Vagina (tissue), 2 donors: ENCODE data around the gene RAB11FIP4. TPM values are rescaled to one million over a fixed set of nuclear protein-coding genes. Genes with fewer than 3 reads are reported as not detected.

Source experiments
- DNase-seq, 2 donors: peaks; one replicate each; pipeline ENCODE4 v3.0.0-alpha.2; 2017; ENCODE audit errors: extremely low spot score in 2 of 2
- H3K27ac ChIP-seq: fragments of 200-600 bp; sonication (generic); one replicate; pipeline ENCODE4 v1.5.1; 2019
- H3K27me3 ChIP-seq: fragments of 200-600 bp; sonication (generic); one replicate; pipeline ENCODE4 v1.5.1; 2019
- H3K36me3 ChIP-seq, 2 donors: fragments of 200-600 bp; sonication (generic); one replicate each; pipeline ENCODE4 v1.5.1; 2017 to 2019
- H3K4me1 ChIP-seq: fragments of 200-600 bp; sonication (generic); one replicate; pipeline ENCODE4 v1.5.1; 2019
- H3K4me3 ChIP-seq, 2 donors: fragments of 200-600 bp; sonication (generic); 1 replicate in 1 of 2; 2 replicates in 1 of 2; pipeline ENCODE4 v1.5.1; 2016 to 2019
- H3K9me3 ChIP-seq: fragments of 200-600 bp; sonication (generic); one replicate; pipeline ENCODE4 v1.5.1; 2019
- CTCF ChIP-seq, 3 experiments: fragments of 450-650 bp in 2 of 3; fragments of 200-600 bp in 1 of 3; sonication (generic) in 1 of 3; IDR thresholded peaks; one replicate each; pipeline ENCODE4 v1.5.1; 2017 to 2019; ENCODE audit warnings: antibody characterized with exemption in 3 of 3, mild to moderate bottlenecking in 2 of 3, moderate library complexity in 2 of 3
- POLR2A ChIP-seq, 2 donors: fragments of 450-650 bp; IDR thresholded peaks; one replicate each; pipeline ENCODE4 v1.6.1; 2017; ENCODE audit warnings: antibody characterized with exemption in 2 of 2, mild to moderate bottlenecking in 2 of 2, moderate library complexity in 2 of 2
- POLR2AphosphoS5 ChIP-seq, 2 donors: sonication (generic); formaldehyde crosslinking; IDR thresholded peaks; one replicate each; pipeline ENCODE4 v1.9.0; 2017; ENCODE audit warnings: antibody characterized with exemption in 2 of 2, mild to moderate bottlenecking in 2 of 2, low read depth in 1 of 2; ENCODE audit not compliant: insufficient read depth in 1 of 2
- intact Hi-C: fragments of 100-400 bp; cut with DNase I; formaldehyde crosslinking; loops from one replicate; pipeline ENCODE4 v1.15.1; 2023
- total RNA-seq: library from RNA; depleted of rRNA; stranded (reverse); fragments of >200 nt; gene quantifications from one replicate; pipeline ENCODE4 v1.2.3, GENCODE V29; 2016

The RAB11FIP4 gene
- total RNA-seq, 1 donor from 2014 or later, result 11.0 TPM

- TF ChIP-seq POLR2AphosphoS5 (IDR thresholded peaks at IDR 0.05; ENCODE audit: insufficient read depth in 1 of 2, low read depth in 1 of 2) (no peak), CTCF (IDR thresholded peaks at IDR 0.05) (no peak), POLR2A (IDR thresholded peaks at IDR 0.05) (no peak)
- H3K27ac ChIP-seq, result no peak overlapping the region
- no peak for DNase-seq
- no peaks in the 10 kb centered on the region for H3K9me3 ChIP-seq
- intact Hi-C loops, result no loop called here
- H3K27me3 ChIP-seq, result no peaks in the 10 kb centered on the region
- no peaks in the 10 kb centered on the region for H3K36me3 ChIP-seq
- H3K4me1 ChIP-seq, result peaks cover 21% of the 10 kb centered on the region
- no peak overlapping the region for H3K4me3 ChIP-seq
These were observed 120.7 kb downstream of the RAB11FIP4 start for GRCh38 chr17:31512104-31512740.

- intact Hi-C loops, result no loop called here
- H3K36me3 ChIP-seq, result no peaks in the 10 kb centered on the region
These were observed 121.3 kb downstream of the RAB11FIP4 start for GRCh38 chr17:31512796-31513195.

GRCh38 chr17:31513731-31514427 lies 122.4 kb downstream of the RAB11FIP4 start:
- H3K4me3 ChIP-seq, result no peak overlapping the region
- no peak for TF ChIP-seq POLR2A (IDR thresholded peaks at IDR 0.05)
- TF ChIP-seq CTCF (IDR thresholded peaks at IDR 0.05), result no peak
- no peak for TF ChIP-seq POLR2AphosphoS5 (IDR thresholded peaks at IDR 0.05; ENCODE audit: insufficient read depth in 1 of 2, low read depth in 1 of 2)
- H3K27ac ChIP-seq, result no peak overlapping the region
- no peaks in the 10 kb centered on the region for H3K9me3 ChIP-seq
- H3K4me1 ChIP-seq, result peaks cover 20% of the 10 kb centered on the region
- DNase-seq, result no peak
- intact Hi-C loops, result no loop called here
- H3K36me3 ChIP-seq, result no peaks in the 10 kb centered on the region
- no peaks in the 10 kb centered on the region for H3K27me3 ChIP-seq

More at GRCh38 chr17:31512796-31513195, 121.3 kb downstream of the RAB11FIP4 start:
- H3K4me3 ChIP-seq, result no peak overlapping the region
- H3K9me3 ChIP-seq, result no peaks in the 10 kb centered on the region
- H3K27me3 ChIP-seq, result no peaks in the 10 kb centered on the region
- DNase-seq, result no peak
- no peak overlapping the region for H3K27ac ChIP-seq
- TF ChIP-seq POLR2AphosphoS5 (IDR thresholded peaks at IDR 0.05; ENCODE audit: insufficient read depth in 1 of 2, low read depth in 1 of 2) (no peak), POLR2A (IDR thresholded peaks at IDR 0.05) (no peak), CTCF (IDR thresholded peaks at IDR 0.05) (no peak)
- H3K4me1 ChIP-seq, result peaks cover 21% of the 10 kb centered on the region

- intact Hi-C loops, result no loop called here
- TF ChIP-seq POLR2AphosphoS5 (IDR thresholded peaks at IDR 0.05; ENCODE audit: insufficient read depth in 1 of 2, low read depth in 1 of 2), result no peak
- TF ChIP-seq CTCF (IDR thresholded peaks at IDR 0.05), result no peak
- TF ChIP-seq POLR2A (IDR thresholded peaks at IDR 0.05), result no peak
- peaks cover 7% of the 10 kb centered on the region for H3K4me1 ChIP-seq
- no peak overlapping the region for H3K4me3 ChIP-seq
- no peaks in the 10 kb centered on the region for H3K9me3 ChIP-seq
- no peak for DNase-seq
- H3K36me3 ChIP-seq, result no peaks in the 10 kb centered on the region
- no peak overlapping the region for H3K27ac ChIP-seq
- no peaks in the 10 kb centered on the region for H3K27me3 ChIP-seq
These were observed 123.8 kb downstream of the RAB11FIP4 start for GRCh38 chr17:31515267-31515666.

- Histone ChIP-seq H3K27ac (no peak overlapping the region), H3K27me3 (no peaks in the 10 kb centered on the region), H3K4me1 (no peaks in the 10 kb centered on the region), H3K9me3 (no peaks in the 10 kb centered on the region), H3K36me3 (no peaks in the 10 kb centered on the region), H3K4me3 (no peak overlapping the region)
- intact Hi-C loops, result no loop called here
- DNase-seq, result no peak
- TF ChIP-seq CTCF (IDR thresholded peaks at IDR 0.05), result no peak
- TF ChIP-seq POLR2A (IDR thresholded peaks at IDR 0.05), result no peak
- TF ChIP-seq POLR2AphosphoS5 (IDR thresholded peaks at IDR 0.05; ENCODE audit: insufficient read depth in 1 of 2, low read depth in 1 of 2), result no peak
These were observed 126.0 kb downstream of the RAB11FIP4 start for GRCh38 chr17:31517524-31517923.
